B cell (primary cell): ENCODE measurements around the gene IL10. TPM values are rescaled to one million over a fixed set of nuclear protein-coding genes. Genes with fewer than 3 reads are reported as not detected.

Experiments used
- ATAC-seq: fragments of 200-7000 bp; cut with Tn5 transposase; one replicate; pipeline ENCODE4 v1.10.0; 2021; ENCODE audit warnings: low read depth, mild to moderate bottlenecking, moderate number of reproducible peaks, moderate library complexity
- CTCF ChIA-PET: fragments of 350-600 bp; sonication (Branson Sonifier 250); formaldehyde crosslinking; loops from one replicate; lab custom pipeline; 2021; ENCODE audit warnings: antibody characterized with exemption, inconsistent platforms; lab: Charles Lee
- POLR2A ChIA-PET: fragments of 350-600 bp; sonication (Branson Sonifier 250); formaldehyde crosslinking; loops from one replicate; lab custom pipeline; 2021; ENCODE audit warnings: antibody characterized with exemption; lab: Charles Lee
- DNase-seq: peaks from one replicate; pipeline ENCODE4 v3.0.0; 2013
- H2AFZ ChIP-seq: 2 replicates; pipeline ENCODE4 v1.6.1; 2012; ENCODE audit warnings: mild to moderate bottlenecking, low read depth, low read length; ENCODE audit not compliant: insufficient read depth, poor library complexity, severe bottlenecking
- H3K27ac ChIP-seq, 2 donors: 1 replicate in 1 of 2; 2 replicates in 1 of 2; pipeline ENCODE4 v1.5.1; 2012 to 2013; ENCODE audit warnings: low read length in 2 of 2, mild to moderate bottlenecking in 2 of 2, moderate library complexity in 1 of 2
- H3K27me3 ChIP-seq, 4 experiments: fragments of 200-600 bp in 1 of 4; sonication (generic) in 1 of 4; replicated peaks in 1 of 4; 1 replicate in 2 of 4; 2 replicates in 2 of 4; pipeline versions ENCODE4 v1.6.1 to v1.7.0; 2013 to 2016; ENCODE audit warnings: low read length in 3 of 4, mild to moderate bottlenecking in 2 of 4, mixed read lengths in 1 of 4, moderate library complexity in 1 of 4; ENCODE audit not compliant: insufficient read depth in 4 of 4, control insufficient read depth in 3 of 4; ENCODE audit errors: control extremely low read depth in 1 of 4
- H3K36me3 ChIP-seq, 2 experiments: replicated peaks in 1 of 2; 1 replicate in 1 of 2; 2 replicates in 1 of 2; pipeline versions ENCODE4 v1.6.1 to v1.7.1; 2013; ENCODE audit warnings: low read length in 1 of 2; ENCODE audit not compliant: insufficient read depth in 2 of 2, control insufficient read depth in 1 of 2; ENCODE audit errors: control extremely low read depth in 1 of 2, extremely low read depth in 1 of 2
- H3K4me1 ChIP-seq, 2 donors: fragments of 200-600 bp in 1 of 2; sonication (generic) in 1 of 2; 1 replicate in 1 of 2; 2 replicates in 1 of 2; pipeline versions ENCODE4 v1.5.1 to v1.6.1; 2013 to 2017; ENCODE audit warnings: low read length in 2 of 2; ENCODE audit not compliant: control insufficient read depth in 2 of 2, insufficient read depth in 2 of 2
- H3K4me2 ChIP-seq: replicated peaks from 2 replicates; pipeline ENCODE3; 2012; ENCODE audit warnings: mild to moderate bottlenecking, low read depth, low read length; ENCODE audit not compliant: poor library complexity, severe bottlenecking
- H3K4me3 ChIP-seq, 5 experiments: fragments of 200-600 bp in 1 of 5; sonication (generic) in 1 of 5; 1 replicate in 3 of 5; 2 replicates in 2 of 5; pipeline versions ENCODE4 v1.5.1 to v1.7.0; 2011 to 2016; ENCODE audit warnings: low read length in 4 of 5, mild to moderate bottlenecking in 4 of 5, low read depth in 2 of 5, control low read depth in 1 of 5, moderate library complexity in 1 of 5; ENCODE audit not compliant: insufficient read depth in 1 of 5; ENCODE audit errors: control extremely low read depth in 1 of 5, extremely low read depth in 1 of 5
- H3K79me2 ChIP-seq: fragments of 200-600 bp; sonication (generic); one replicate; pipeline ENCODE4 v1.6.0; 2016; ENCODE audit warnings: low read length; ENCODE audit not compliant: control insufficient read depth, insufficient read depth
- H3K9ac ChIP-seq: fragments of 200-600 bp; sonication (generic); 2 replicates; pipeline ENCODE4 v1.6.1; 2017; ENCODE audit warnings: mild to moderate bottlenecking, low read length, moderate library complexity
- H3K9me3 ChIP-seq, 3 donors: one replicate each; pipeline versions ENCODE4 v1.6.1 to v1.7.1; 2013; ENCODE audit warnings: low read length in 2 of 3; ENCODE audit not compliant: control insufficient read depth in 2 of 3, insufficient read depth in 1 of 3; ENCODE audit errors: control extremely low read depth in 1 of 3
- H4K20me1 ChIP-seq: 2 replicates; pipeline ENCODE4 v1.6.0; 2012; ENCODE audit warnings: mild to moderate bottlenecking, low read length; ENCODE audit not compliant: insufficient read depth, control insufficient read depth, poor library complexity, severe bottlenecking
- H3K27ac Mint-ChIP-seq: one replicate; pipeline ENCODE4 v1.8.0; 2021; ENCODE audit warnings: mixed read lengths
- H3K27me3 Mint-ChIP-seq: one replicate; pipeline ENCODE4 v1.8.0; 2021; ENCODE audit warnings: mixed read lengths
- H3K4me1 Mint-ChIP-seq: one replicate; pipeline ENCODE4 v1.8.0; 2021; ENCODE audit warnings: mixed read lengths
- H3K4me3 Mint-ChIP-seq: one replicate; pipeline ENCODE4 v1.8.0; 2021; ENCODE audit warnings: mixed read lengths
- H3K9me3 Mint-ChIP-seq: one replicate; pipeline ENCODE4 v1.8.0; 2022; ENCODE audit warnings: mixed read lengths; ENCODE audit not compliant: insufficient read depth
- EZH2 ChIP-seq: IDR thresholded peaks from 2 replicates; pipeline ENCODE4 v1.6.1; 2012; ENCODE audit warnings: borderline replicate concordance, low read depth, mild to moderate bottlenecking, moderate library complexity, low read length; ENCODE audit not compliant: insufficient read depth, poor library complexity, severe bottlenecking
- WGBS: methylation state at CpG from one replicate; pipeline ENCODE4 v1.1.5; 2013; ENCODE audit warnings: missing lambda C conversion rate; ENCODE audit not compliant: insufficient coverage; 5-methylcytosine and 5-hydroxymethylcytosine counted together
- intact Hi-C: fragments of 100-400 bp; cut with micrococcal nuclease; formaldehyde crosslinking; loops from one replicate; pipeline ENCODE4 v1.10.0; 2022
- polyA minus RNA-seq: library from RNA; depleted of rRNA, polyadenylated mRNA; stranded (reverse); fragments of >200 nt; gene quantifications from 2 replicates; pipeline ENCODE4 v1.2.3, GENCODE V29; 2012
- polyA plus RNA-seq: library from polyadenylated mRNA; depleted of rRNA; stranded (reverse); fragments of >200 nt; gene quantifications from 2 replicates; pipeline ENCODE4 v1.2.3, GENCODE V29; 2012
- total RNA-seq, 2 donors: library from RNA; stranded (reverse); fragments of 120-200 nt in 1 of 2; gene quantifications; 1 replicate in 1 of 2; 2 replicates in 1 of 2; pipeline versions ENCODE4 v1.2.3 to v1.2.4, GENCODE V29; 2013 to 2022
- TF ChIP-seq, protein P1 (sequence below): fragments of 200-600 bp; IDR thresholded peaks from one replicate; pipeline ENCODE4 v1.8.0; 2022; ENCODE audit warnings: antibody characterized with exemption, mild to moderate bottlenecking

The IL10 gene
- 0.63 and 0.69 TPM in 2 replicates for total RNA-seq
- 0.30 TPM for total RNA-seq (2013)
- polyA plus RNA-seq: 0.37 TPM in 1 of 2 replicates, not detected in the other
- 0.36 TPM in 1 of 2 replicates, not detected in the other for polyA minus RNA-seq

DNA sequence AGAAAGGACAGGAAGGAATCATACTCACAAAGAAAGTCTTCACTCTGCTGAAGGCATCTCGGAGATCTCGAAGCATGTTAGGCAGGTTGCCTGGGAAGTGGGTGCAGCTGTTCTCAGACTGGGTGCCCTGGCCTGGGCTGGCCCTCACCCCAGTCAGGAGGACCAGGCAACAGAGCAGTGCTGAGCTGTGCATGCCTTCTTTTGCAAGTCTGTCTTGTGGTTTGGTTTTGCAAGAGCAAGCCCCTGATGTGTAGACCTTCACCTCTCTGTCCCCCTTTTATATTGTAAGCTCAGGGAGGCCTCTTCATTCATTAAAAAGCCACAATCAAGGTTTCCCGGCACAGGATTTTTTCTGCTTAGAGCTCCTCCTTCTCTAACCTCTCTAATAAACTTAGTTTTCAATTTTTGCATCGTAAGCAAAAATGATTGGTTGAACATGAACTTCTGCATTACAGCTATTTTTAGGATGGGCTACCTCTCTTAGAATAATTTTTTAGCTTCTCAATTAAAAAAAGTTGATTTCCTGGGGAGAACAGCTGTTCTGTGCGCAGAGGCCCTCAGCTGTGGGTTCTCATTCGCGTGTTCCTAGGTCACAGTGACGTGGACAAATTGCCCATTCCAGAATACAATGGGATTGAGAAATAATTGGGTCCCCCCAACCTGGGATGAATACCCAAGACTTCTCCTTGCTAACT is at the start of gene IL10:
IL10 (minus strand) TSS at position 252 of the 695 bp plus-strand sequence; CDS start at position 193, 59 bp downstream.
- no peak within 1 kb of the TSS for H3K9ac ChIP-seq
- no peak within 1 kb of the TSS for H3K27ac ChIP-seq
- CTCF ChIA-PET: interaction anchor here (0.6 to 10.9 kb wide), 15 partner anchors 10 to 726 kb away, joined by 3 to 81 read pairs (median 4); no protein-coding TSS in a partner anchor
- Mint-ChIP-seq H3K4me3 (peak within 1 kb of the TSS; percentile 80), H3K27me3 (no peaks in the 10 kb centered on the region), H3K4me1 (peaks cover 73% of the 10 kb centered on the region), H3K9me3 (no peaks in the 10 kb centered on the region), H3K27ac (peak within 1 kb of the TSS; percentile 38)
- POLR2A ChIA-PET: interaction anchor here (1.1 to 2.5 kb wide), 4 partner anchors 10 to 88 kb away, joined by 3 to 10 read pairs (median 6); partner anchors contain the start of gene MAPKAPK2
- 39% methylated on average over 6 of the region's 8 CpGs for whole genome bisulfite sequencing
- H3K9me3 ChIP-seq: no peaks in the 10 kb centered on the region
- intact Hi-C loops: no loop called here
- TF ChIP-seq EZH2: no peak
- TF ChIP-seq, protein P1, sequence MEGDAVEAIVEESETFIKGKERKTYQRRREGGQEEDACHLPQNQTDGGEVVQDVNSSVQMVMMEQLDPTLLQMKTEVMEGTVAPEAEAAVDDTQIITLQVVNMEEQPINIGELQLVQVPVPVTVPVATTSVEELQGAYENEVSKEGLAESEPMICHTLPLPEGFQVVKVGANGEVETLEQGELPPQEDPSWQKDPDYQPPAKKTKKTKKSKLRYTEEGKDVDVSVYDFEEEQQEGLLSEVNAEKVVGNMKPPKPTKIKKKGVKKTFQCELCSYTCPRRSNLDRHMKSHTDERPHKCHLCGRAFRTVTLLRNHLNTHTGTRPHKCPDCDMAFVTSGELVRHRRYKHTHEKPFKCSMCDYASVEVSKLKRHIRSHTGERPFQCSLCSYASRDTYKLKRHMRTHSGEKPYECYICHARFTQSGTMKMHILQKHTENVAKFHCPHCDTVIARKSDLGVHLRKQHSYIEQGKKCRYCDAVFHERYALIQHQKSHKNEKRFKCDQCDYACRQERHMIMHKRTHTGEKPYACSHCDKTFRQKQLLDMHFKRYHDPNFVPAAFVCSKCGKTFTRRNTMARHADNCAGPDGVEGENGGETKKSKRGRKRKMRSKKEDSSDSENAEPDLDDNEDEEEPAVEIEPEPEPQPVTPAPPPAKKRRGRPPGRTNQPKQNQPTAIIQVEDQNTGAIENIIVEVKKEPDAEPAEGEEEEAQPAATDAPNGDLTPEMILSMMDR: no peak
- H3K4me3 ChIP-seq: no peak within 1 kb of the TSS
- DNase-seq: no peak
- H4K20me1 ChIP-seq: no peaks in the 10 kb centered on the region
- H3K4me1 ChIP-seq: peaks cover 58 to 67% of the 10 kb centered on the region in 2 donors
- H2AFZ ChIP-seq: no peak within 1 kb of the TSS
- no peaks in the 10 kb centered on the region for H3K36me3 ChIP-seq
- peaks cover 0 to 2% (median 0%) of the 10 kb centered on the region in 4 experiments for H3K27me3 ChIP-seq
- peak; percentile 23 for ATAC-seq
- H3K79me2 ChIP-seq: no peaks in the 10 kb centered on the region
- H3K4me2 ChIP-seq: peak within 1 kb of the TSS; percentile 52

DNA sequence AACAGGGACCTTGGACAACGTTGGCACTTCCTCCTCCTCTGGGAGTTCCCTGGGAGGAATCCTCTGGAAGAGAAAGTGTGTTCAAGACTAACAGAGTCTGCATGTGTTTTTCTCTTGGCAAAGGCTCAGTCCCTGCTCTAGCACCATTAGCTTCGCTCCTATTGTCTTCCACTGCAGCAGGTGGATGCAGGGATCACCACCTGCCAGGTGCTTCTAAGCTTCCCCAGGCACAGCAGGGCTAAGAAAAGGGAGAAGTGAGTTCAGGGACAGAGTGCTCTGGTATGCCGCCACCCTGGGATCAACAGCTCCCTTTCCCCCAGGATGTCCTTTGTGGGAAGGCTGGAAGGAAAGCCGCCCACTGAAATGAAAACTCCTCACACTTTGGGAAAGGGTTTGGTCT is 49.2 kb upstream of the IL10 start:
- peaks cover 8% of the 10 kb centered on the region for H3K79me2 ChIP-seq
- no peaks in the 10 kb centered on the region for H3K36me3 ChIP-seq
- DNase-seq (no peak), ATAC-seq (no peak)
- Mint-ChIP-seq H3K9me3 (no peaks in the 10 kb centered on the region), H3K27me3 (no peaks in the 10 kb centered on the region), H3K27ac (no peak overlapping the region), H3K4me3 (no peak overlapping the region), H3K4me1 (peaks cover 37% of the 10 kb centered on the region)
- H3K9ac ChIP-seq: no peak overlapping the region
- H3K4me2 ChIP-seq: no peak overlapping the region
- intact Hi-C loops: no loop called here
- ChIA-PET POLR2A (interaction anchor here (0.5 to 1.4 kb wide), 2 partner anchors 10 to 97 kb away, joined by 3 to 4 read pairs; no protein-coding TSS in a partner anchor), CTCF (interaction anchor here (0.7 to 1.3 kb wide), 5 partner anchors 12 to 160 kb away, joined by 3 to 5 read pairs (median 3); no protein-coding TSS in a partner anchor)
- TF ChIP-seq EZH2: no peak
- TF ChIP-seq, protein P1: no peak
- H3K9me3 ChIP-seq: peaks cover 0 to 4% (median 4%) of the 10 kb centered on the region in 3 donors
- H3K4me3 ChIP-seq: no peak overlapping the region
- no peaks in the 10 kb centered on the region for H4K20me1 ChIP-seq
- peaks cover 30 to 37% of the 10 kb centered on the region in 2 donors for H3K4me1 ChIP-seq
- WGBS: 50% methylated on average over 1 of the region's 4 CpGs
- H3K27ac ChIP-seq: no peak overlapping the region
- no peak overlapping the region for H2AFZ ChIP-seq
- no peaks in the 10 kb centered on the region for H3K27me3 ChIP-seq
